GM12878 (cell line): Measurements from ENCODE around the gene SLC6A12.

Experiments
- BRCA1 ChIP-seq: IDR thresholded peaks from 2 replicates; pipeline ENCODE4 v1.6.1; 2011; ENCODE audit warnings: low read depth, low read length, improper control_type of control experiment
- CBFB ChIP-seq: IDR thresholded peaks from 2 replicates; pipeline ENCODE4 v1.6.1; 2016; ENCODE audit warnings: antibody characterized with exemption, low read depth
- CBX5 ChIP-seq: sonication (generic); IDR thresholded peaks from 2 replicates; pipeline ENCODE4 v1.6.1; 2016; ENCODE audit warnings: low read depth, moderate library complexity, mild to moderate bottlenecking, inconsistent platforms
- CHD2 ChIP-seq: IDR thresholded peaks from 2 replicates; pipeline ENCODE4 v1.6.1; 2011; ENCODE audit warnings: low read depth, low read length, improper control_type of control experiment, borderline replicate concordance
- GABPA ChIP-seq: IDR thresholded peaks from 2 replicates; pipeline ENCODE4 v1.6.1; 2014; ENCODE audit warnings: antibody characterized with exemption, low read depth, mild to moderate bottlenecking, inconsistent platforms
- HDAC6 ChIP-seq: fragments of 200-600 bp; sonication (generic); IDR thresholded peaks from one replicate; pipeline ENCODE4 v1.8.0; 2017; ENCODE audit warnings: antibody characterized with exemption; ENCODE audit not compliant: unreplicated experiment
- POLR2A ChIP-seq: IDR thresholded peaks from 2 replicates; pipeline ENCODE4 v1.6.1; 2011; ENCODE audit warnings: low read depth, mild to moderate bottlenecking, low read length
- RAD21 ChIP-seq: IDR thresholded peaks from 2 replicates; pipeline ENCODE4 v1.6.1; 2011; ENCODE audit warnings: mild to moderate bottlenecking, low read depth, low read length, moderate library complexity; ENCODE audit not compliant: insufficient read depth
- SMARCA5 ChIP-seq: fragments of 450-650 bp; IDR thresholded peaks from 2 replicates; pipeline ENCODE4 v1.6.1; 2017; ENCODE audit warnings: mild to moderate bottlenecking
- SP1 ChIP-seq: IDR thresholded peaks from one replicate; pipeline ENCODE4 v1.6.1; 2011; ENCODE audit warnings: low read depth, low read length
- TF ChIP-seq, protein P1 (sequence below): IDR thresholded peaks from 2 replicates; pipeline ENCODE4 v1.6.1; 2011; ENCODE audit warnings: low read depth, low read length, improper control_type of control experiment, borderline replicate concordance
- TF ChIP-seq, protein P2 (sequence below), 3 experiments: IDR thresholded peaks in 2 of 3; conservative IDR thresholded peaks in 1 of 3; 2 replicates each; pipeline ENCODE4 v1.5.1; 2011; ENCODE audit warnings: low read depth in 3 of 3, low read length in 3 of 3, mild to moderate bottlenecking in 3 of 3, control low read depth in 2 of 3, moderate library complexity in 2 of 3, inconsistent platforms in 1 of 3, mixed read lengths in 1 of 3; ENCODE audit not compliant: control insufficient read depth in 2 of 3, insufficient read depth in 1 of 3; ENCODE audit errors: extremely low read depth in 1 of 3
- TF ChIP-seq, protein P3 (sequence below): fragments of 450-650 bp; IDR thresholded peaks from 2 replicates; pipeline ENCODE4 v1.6.1; 2014; ENCODE audit warnings: mild to moderate bottlenecking
- TF ChIP-seq, protein P4 (sequence below): IDR thresholded peaks from 2 replicates; pipeline ENCODE4 v1.6.1; 2012; ENCODE audit warnings: low read length, inconsistent platforms

DNA sequence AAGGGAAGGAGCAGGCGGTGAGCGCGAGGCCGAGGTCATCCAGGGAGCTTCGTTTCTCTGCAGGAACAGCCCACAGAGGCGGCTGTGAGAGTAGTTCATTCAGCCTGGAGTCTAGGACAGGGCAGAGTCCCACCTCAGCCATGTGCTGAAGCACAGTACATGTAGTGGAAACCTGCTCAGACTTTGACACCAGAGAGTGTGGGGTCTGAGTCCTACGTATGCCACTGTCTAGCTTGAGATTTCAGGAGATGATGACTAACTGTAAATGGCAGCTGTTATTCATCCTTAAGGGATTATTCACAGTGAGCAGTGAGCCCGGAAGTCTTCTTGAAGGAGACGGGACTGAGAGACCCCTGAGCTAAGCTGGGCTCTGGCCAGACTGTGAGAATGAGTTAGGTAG, 49.6 kb upstream of the SLC6A12 start:
- TF ChIP-seq SP1 (no peak), CBX5 (no peak), BRCA1 (no peak), CBFB (no peak), GABPA (no peak), SMARCA5 (no peak), POLR2A (no peak), RAD21 (no peak), HDAC6 (no peak), CHD2 (no peak)
- TF ChIP-seq, protein P1, sequence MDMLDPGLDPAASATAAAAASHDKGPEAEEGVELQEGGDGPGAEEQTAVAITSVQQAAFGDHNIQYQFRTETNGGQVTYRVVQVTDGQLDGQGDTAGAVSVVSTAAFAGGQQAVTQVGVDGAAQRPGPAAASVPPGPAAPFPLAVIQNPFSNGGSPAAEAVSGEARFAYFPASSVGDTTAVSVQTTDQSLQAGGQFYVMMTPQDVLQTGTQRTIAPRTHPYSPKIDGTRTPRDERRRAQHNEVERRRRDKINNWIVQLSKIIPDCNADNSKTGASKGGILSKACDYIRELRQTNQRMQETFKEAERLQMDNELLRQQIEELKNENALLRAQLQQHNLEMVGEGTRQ: no peak
- TF ChIP-seq, protein P2, sequence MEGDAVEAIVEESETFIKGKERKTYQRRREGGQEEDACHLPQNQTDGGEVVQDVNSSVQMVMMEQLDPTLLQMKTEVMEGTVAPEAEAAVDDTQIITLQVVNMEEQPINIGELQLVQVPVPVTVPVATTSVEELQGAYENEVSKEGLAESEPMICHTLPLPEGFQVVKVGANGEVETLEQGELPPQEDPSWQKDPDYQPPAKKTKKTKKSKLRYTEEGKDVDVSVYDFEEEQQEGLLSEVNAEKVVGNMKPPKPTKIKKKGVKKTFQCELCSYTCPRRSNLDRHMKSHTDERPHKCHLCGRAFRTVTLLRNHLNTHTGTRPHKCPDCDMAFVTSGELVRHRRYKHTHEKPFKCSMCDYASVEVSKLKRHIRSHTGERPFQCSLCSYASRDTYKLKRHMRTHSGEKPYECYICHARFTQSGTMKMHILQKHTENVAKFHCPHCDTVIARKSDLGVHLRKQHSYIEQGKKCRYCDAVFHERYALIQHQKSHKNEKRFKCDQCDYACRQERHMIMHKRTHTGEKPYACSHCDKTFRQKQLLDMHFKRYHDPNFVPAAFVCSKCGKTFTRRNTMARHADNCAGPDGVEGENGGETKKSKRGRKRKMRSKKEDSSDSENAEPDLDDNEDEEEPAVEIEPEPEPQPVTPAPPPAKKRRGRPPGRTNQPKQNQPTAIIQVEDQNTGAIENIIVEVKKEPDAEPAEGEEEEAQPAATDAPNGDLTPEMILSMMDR (IDR thresholded peaks at IDR 0.05 in 2 of 3, conservative IDR thresholded peaks at IDR 0.05 in 1 of 3; ENCODE audit: control insufficient read depth in 2 of 3, extremely low read depth in 1 of 3, insufficient read depth in 1 of 3, low read depth in 3 of 3, low read length in 3 of 3): no peak
- TF ChIP-seq, protein P3, sequence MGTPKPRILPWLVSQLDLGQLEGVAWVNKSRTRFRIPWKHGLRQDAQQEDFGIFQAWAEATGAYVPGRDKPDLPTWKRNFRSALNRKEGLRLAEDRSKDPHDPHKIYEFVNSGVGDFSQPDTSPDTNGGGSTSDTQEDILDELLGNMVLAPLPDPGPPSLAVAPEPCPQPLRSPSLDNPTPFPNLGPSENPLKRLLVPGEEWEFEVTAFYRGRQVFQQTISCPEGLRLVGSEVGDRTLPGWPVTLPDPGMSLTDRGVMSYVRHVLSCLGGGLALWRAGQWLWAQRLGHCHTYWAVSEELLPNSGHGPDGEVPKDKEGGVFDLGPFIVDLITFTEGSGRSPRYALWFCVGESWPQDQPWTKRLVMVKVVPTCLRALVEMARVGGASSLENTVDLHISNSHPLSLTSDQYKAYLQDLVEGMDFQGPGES: no peak
- TF ChIP-seq, protein P4, sequence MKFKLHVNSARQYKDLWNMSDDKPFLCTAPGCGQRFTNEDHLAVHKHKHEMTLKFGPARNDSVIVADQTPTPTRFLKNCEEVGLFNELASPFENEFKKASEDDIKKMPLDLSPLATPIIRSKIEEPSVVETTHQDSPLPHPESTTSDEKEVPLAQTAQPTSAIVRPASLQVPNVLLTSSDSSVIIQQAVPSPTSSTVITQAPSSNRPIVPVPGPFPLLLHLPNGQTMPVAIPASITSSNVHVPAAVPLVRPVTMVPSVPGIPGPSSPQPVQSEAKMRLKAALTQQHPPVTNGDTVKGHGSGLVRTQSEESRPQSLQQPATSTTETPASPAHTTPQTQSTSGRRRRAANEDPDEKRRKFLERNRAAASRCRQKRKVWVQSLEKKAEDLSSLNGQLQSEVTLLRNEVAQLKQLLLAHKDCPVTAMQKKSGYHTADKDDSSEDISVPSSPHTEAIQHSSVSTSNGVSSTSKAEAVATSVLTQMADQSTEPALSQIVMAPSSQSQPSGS: no peak
